HL-60/S4 treated with retinoic acid at 250 ng/mL for 4 days and 3 days (cell line): ENCODE results near the gene EIPR1.
"Not testable (repeated sequence)": the region's sequence is repeated elsewhere in the genome, so short reads cannot be mapped to it uniquely, and the experiment has no call there.

Experiments used
- in situ Hi-C: fragments of 300-500 bp; cut with MboI; formaldehyde crosslinking; loops from 2 replicates; pipeline ENCODE4 v1.7.0; 2022; ENCODE audit warnings: low sequenced_read_pairs

The EIPR1 gene

DNA sequence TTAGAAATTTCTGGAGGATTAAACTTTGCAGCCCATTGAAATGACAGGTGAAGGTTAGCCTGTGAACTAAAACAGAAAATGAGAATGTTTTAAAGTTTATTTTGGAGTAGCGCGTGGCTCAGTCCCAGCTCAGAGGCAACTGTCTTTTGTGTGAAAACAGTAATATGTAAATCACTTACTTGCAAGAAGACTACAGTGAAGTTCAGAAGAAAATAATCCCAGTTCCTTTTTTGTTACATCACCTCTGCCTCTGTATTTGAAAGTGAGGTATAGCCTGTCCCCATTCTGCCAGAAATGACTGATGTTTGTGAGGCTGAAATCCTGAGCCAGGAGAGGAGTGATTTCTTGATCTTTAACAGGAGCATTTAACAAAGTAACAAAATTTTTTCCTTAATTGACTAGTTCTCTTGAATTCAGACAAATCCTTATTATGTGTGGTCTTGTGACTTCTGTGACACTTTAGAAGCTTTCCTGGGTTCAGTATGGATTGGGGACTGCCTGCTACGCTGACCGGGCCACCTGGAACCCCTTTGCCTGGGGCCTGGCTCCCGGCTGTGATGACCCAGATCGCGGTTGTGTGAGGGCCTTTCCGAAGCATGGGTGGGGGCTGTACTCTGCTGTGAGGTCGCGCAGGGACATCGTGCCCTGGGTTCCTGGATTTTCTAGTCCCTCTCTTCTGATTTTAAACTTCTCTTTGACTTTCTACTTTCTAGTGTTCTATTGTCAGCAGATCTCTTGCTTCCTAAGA lies 26.1 kb upstream of the EIPR1 start:
- in situ Hi-C loops, result no loop called here

DNA sequence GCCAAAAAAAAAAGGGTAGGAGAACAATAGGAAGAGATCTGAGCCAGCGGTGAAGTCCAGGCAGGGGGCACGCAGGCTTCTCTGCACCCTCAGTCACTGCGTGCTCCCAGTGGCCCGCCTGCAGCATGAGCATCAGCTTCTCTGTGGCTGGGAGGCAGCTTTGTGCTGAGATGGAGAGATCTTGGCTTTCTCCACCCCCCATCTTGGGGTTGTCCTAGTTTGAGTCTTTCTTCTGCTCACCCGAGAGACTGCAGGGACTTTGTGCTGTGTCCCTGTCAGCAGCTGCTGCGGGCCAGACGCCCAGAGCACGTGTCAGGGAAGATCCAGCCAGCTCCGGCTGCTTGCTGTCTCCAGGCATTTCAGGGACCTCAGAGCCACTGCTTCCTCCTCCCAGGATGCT lies 22.2 kb upstream of the EIPR1 start:
- in situ Hi-C loops, result no loop called here

DNA sequence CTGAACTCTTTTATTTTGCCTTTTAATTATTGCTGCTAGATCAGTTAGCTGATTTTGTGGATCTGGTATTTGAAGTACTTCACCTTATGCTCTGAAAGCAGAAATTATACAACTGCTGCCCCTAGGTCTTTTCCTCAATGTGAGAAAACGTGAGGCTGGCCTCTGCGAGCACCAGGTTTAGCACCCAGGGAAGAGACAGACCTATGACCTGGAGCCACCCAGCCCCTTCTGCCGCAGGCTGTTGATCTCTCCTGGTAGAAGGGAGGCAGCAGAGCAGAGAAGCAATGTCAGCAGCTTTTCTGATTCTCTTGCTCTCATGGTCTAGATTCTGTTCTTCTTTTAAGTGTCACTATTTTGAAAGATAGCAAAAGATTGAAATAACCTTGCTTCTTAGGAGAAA lies 21.8 kb upstream of the EIPR1 start:
- in situ Hi-C loops, result no loop called here

DNA sequence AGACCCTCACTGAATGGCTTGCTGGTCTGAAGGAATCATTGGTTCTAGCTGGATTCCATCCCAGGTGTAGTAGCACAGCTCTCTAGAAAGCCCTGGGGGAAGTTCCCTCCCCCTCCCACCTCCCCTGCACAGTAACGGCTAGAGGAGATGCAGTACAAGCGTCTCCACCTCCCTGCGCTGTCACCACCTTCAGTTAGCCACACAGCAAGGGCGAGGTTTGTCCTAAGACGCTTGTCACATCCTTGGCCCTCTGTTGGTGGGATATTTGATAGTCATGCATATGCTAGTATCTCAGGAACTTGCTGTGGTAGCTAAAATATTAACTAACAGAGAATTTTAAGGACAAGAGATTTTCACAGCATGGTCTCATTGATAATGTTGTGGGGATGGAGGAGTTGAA lies 21.2 kb upstream of the EIPR1 start:
- in situ Hi-C loops, result no loop called here

DNA sequence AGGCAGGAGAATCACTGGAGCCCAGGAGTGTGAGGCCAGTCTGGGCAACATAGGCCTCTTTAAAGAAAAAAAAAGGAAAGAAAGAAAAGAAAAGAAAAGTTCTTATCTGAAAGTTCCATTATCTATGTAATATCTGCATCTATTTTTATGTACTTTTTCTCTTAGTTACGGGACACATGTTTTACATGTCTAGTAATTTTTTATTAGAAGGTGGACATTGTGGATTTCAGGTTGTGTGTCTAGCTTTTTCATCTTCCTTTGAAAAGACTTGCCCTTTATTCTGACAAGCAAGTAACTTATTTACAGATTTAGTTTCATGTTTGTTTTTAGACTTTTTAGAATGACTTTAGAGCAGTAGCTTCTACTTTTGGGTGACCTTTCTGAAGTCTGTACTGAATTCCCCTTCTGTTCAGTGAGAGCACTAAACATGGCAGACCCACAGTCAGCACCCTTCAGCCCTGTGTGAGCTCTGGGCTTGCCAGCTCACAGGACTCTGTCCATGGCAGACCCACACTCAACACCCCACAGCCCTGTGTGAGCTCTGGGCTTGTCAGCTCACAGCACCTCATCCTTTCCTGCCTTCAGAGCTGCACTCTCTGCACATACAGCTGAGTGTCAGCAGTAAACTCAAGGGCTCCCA lies 19.4 kb upstream of the EIPR1 start:
- in situ Hi-C loops, result no loop called here

DNA sequence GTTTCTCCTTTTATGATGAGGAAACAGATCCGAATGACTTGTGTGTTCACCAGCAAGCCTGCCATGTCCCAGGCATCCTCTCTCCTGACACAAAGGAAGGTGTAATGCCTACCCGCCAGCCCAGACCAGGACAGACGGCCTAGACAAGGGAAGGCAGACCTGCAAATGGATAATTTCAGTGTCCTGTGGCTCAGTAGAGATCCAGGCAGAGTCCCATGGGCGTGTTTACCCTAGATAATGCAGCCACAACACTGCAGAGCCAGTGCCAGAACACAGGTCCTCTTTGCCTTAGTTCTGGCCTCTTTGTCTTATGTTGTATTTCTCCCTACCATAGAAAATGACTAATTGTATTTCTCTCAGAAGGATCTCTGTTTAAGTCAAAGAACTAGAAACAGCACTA lies 14.6 kb upstream of the EIPR1 start:
- in situ Hi-C loops, result no loop called here

DNA sequence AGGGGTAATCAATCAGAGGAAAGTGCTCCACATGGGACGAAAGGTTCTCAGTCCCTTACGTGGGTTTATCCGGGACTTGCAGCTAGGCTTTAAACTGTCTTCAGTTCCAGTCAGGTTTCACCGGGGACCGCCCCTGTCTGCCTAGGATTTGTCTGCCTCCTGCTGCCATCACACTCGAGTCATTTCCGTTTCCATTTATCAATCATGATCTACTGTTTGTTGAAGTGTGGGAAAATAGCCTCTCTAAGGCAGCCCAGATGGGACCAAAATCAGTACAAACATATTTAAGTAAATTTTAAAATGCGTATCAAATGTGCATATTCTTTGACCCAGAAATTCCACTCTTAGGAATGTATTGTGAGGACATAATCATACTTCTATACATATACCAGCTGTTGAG lies 12.4 kb upstream of the EIPR1 start:
- in situ Hi-C loops, result no loop called here

DNA sequence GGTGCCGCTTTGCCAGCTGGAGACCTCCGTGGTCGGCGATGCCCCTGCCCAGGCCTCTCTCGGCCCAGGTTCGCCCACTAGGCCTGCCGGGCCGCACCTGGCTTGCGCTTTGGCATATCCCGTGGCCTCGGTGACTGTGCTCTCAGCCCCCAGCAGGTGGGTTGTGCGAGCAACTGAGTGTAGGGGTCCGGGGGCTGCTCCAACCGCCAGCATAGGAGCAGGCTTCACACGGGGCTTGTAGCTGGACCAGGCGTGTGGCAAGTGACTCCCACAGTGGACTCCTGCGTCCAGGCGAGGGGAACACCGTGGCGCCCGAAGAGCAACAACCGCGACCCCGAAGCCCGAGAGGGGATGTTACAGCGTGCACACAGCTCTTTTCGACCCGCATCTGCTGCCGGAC lies 11.6 kb upstream of the EIPR1 start:
- in situ Hi-C loops, result no loop called here

DNA sequence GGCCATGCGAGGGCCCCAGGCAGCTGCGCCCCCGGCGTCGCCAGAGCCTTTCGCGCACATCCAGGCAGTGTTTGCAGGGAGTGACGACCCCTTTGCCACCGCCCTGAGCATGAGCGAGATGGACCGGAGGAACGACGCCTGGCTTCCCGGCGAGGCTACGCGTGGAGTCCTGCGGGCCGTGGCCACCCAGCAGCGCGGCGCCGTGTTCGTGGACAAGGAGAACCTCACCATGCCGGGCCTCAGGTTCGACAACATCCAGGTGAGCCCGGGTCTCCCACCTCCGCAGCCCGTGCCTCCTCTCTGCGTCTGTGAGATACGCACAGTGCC lies 10.8 kb upstream of the EIPR1 start:
- in situ Hi-C loops, result no loop called here

DNA sequence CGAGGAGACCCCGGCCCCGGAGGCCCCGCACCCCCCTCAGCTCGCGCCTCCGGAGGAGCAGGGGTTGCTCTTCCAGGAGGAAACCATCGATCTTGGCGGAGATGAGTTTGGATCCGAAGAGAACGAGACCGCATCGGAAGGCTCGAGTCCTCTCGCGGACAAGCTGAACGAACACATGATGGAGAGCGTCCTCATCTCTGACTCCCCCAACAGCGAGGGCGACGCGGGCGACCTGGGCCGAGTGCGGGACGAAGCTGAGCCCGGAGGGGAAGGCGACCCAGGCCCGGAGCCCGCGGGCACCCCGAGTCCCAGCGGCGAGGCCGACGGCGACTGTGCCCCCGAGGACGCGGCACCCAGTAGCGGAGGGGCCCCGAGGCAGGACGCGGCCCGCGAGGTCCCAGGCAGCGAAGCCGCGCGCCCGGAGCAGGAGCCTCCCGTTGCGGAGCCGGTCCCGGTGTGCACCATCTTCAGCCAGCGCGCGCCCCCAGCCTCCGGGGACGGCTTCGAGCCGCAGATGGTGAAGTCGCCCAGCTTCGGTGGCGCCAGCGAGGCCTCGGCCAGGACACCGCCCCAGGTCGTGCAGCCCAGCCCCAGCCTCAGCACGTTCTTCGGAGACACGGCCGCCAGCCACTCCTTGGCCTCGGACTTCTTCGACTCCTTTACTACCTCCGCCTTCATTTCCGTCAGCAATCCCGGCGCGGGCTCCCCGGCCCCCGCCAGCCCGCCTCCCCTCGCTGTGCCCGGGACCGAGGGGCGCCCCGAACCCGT lies 10.2 kb upstream of the EIPR1 start:
- in situ Hi-C loops, result no loop called here

DNA sequence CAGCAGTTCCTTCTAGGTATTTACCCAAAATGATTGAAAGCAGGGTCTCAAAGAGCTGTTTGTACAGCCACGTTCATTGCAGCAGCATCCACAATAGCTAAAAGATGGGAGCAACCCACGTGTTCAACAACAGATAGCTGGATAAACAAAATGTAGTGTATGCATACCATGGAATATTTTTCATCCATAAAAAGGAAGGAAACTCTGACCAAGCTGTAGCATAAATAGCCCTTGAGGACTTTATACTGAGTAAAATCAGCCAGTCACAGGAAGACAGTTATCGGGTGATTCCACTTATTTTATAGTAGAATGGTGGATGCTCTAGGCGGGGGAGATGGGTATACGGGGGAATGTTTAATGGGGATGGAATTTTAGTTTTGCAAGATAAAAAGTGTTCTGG lies 9.4 kb upstream of the EIPR1 start:
- in situ Hi-C loops, result no loop called here

DNA sequence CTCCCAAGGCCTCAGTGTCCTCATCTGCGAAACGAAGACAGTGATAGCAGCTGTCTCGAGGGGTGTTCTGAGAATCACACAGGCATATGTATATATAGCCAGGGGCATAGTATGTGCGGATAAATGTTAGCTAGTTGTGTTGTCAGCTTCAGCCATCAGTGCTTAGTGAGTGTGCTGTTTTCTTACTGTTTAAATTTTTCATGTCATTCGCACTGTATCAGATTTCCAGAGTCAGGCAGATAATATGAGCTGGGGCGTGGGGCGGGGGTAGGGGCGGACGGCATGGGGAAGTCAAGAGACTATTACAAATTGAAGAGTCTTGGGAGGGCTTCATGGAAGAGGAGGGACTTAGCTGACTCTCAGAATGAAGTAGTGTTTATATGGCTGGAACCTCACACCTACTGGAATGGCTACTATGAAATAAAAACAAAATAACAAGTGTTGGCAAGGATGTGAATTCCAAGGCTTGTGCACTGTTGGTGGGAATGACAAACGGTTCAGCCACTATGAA lies 8.9 kb upstream of the EIPR1 start:
- in situ Hi-C loops, result no loop called here

DNA sequence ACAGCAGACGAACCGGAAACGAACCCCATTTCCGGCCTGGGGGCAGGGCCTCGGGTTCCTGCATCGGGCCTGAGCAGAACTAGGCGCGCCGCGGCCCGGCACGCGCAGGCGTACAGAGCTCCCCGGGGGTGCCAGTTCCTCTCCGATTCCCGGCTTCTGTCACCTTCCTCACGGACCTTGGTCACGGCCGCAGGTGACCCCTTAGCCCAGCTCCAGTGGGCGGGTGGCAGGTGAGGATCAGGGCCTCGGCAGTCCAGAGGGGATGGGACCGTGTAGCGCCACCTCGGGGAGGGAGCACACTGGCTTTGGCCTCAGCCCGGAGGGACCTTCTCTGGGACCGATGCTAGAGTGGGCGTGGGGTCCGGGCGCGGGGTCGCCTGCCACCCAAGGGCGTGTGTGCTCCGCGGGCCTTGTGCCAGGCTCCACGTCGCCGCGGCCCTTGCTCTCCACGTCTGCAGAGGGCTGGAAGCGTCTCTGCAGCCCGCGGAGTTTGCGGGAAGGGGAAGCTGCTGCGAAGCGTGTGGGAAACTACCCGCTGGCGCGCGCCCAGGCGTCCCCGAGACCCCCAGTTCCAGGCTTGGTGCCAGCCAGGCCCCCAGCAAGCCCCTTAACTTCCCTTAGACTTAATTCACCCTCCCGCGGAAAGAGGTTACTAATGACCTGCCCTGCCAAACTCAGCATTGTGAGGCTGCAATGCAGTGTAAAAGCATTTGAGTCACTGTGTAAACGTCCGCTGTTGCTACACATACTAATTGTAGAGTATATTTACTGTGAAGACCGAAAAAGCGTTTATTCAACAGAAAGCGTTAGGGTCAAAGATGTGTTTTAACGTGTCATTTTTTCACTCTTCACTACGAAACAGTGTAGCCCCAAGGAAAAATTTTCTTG lies 2.3 kb upstream of the EIPR1 start, which contains the start of gene TRAPPC12:
TRAPPC12 (plus strand) TSS at position 48 of the 888 bp plus-strand sequence. CDS start 7,930 bp downstream, outside the sequence.
- in situ Hi-C loops, result no loop called here

DNA sequence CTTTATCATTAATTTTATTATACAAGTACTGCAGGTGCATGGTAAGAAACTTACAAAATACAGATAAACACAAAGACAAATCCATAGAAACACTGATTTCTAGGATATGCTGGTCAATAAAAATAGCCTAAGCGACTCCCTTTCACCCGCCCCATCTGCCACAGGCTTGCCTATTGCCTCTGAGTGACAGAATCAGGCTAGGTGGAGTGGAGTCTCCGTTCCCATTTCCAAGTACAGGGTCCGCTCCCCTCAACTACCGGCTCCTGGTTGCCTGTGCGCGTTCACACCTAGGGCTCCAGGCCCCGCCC lies 1.7 kb upstream of the EIPR1 start:
- in situ Hi-C loops, result no loop called here

DNA sequence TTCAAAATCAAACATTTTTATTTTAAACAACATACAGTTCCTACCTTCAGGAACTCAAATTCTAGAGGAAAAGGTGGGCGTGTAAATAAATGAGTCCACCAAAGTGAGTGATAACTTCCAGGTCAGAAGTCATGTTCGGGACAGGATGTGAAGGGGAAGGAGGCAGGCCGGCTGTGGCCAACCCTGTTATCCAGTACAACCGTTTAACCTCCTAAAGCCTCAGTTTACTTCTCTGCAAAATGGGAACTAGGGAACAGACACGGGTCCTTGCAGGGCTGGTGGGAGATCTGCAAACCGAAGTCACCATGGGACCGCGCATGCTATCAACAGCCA lies 373 bp downstream of the EIPR1 start:
- in situ Hi-C loops, result no loop called here

DNA sequence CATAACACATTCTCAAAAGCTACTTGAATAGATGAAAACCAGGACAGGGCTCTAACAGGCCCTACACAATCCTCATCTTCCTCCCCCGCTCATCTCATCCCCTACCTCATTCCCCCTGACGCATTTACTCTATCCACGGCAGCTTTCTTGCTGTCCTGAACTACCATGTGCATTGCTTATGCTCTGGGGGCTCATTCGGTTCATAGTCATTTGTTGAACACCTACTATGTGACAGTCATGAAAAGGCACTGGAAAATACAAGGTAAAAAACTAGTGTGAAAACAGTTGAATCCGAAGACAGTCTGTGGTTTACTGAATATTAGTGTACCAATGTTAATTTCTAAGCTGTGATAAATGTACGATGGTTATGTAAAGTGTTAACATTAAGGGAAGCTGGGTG lies 797 bp downstream of the EIPR1 start:
- in situ Hi-C loops, result no loop called here

DNA sequence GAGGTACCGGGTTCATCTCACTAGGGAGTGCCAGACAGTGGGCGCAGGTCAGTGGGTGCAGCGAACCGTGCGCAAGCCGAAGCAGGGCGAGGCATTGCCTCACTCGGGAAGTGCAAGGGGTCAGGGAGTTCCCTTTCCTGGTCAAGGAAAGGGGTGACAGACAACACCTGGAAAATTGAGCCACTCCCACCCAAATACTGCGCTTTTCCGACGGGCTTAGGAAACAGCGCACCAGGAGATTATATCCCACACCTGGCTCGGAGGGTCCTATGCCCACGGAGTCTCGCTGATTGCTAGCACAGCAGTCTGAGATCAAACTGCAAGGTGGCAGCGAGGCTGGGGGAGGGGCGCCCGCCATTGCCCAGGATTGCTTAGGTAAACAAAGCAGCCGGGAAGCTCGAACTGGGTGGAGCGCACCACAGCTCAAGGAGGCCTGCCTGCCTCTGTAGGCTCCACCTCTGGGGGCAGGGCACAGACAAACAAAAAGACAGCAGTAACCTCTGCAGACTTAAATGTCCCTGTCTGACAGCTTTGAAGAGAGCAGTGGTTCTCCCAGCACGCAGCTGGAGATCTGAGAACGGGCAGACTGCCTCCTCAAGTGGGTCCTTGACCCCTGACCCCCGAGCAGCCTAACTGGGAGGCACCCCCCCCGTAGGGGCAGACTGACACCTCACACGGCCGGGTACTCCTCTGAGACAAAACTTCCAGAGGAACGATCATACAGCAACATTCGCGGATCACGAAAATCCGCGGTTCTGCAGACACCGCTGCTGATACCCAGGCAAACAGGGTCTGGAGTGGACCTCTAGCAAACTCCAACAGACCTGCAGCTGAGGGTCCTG lies 8.1 kb downstream of the EIPR1 start:
- in situ Hi-C loops, result not testable (repeated sequence)

DNA sequence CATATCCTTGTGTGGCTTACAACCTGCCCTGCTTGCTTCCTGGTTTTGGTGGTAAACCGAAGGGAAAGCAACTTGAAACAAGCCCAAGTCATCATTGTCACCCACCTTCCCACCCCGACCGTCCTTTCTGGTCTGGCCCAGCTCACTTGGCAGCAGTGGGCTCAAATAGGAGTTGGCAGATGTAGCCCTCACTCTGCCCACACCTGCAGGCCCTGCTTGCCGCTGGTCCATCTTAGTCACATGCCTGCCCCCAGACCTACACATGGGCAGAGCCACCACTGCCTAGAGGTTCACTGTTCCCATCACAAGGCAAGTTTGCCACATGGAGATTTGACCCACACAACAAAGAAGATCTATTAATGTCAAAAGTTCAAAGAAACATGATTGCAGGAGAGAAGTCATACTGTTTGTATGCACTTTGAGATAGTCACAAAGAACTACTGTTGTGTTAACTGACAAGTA lies 9.3 kb downstream of the EIPR1 start:
- in situ Hi-C loops, result no loop called here

DNA sequence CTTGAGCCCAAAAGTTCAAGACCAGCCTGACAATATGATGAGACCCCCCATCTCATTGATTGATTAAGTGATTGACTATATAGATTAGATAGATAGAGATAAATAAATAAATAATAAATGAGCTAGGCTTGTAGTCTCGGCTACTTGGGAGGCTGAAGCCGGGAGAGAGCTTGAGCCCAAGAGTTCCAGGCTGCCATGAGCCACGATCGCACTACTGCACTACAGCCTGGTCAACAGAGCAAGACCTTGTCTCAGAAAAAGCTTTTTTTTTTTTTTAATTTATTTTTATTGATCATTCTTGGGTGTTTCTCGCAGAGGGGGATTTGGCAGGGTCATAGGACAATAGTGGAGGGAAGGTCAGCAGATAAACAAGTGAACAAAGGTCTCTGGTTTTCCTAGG lies 12.4 kb downstream of the EIPR1 start:
- in situ Hi-C loops, result no loop called here
